Measurements from ENCODE around the gene EIF4H.

DNA sequence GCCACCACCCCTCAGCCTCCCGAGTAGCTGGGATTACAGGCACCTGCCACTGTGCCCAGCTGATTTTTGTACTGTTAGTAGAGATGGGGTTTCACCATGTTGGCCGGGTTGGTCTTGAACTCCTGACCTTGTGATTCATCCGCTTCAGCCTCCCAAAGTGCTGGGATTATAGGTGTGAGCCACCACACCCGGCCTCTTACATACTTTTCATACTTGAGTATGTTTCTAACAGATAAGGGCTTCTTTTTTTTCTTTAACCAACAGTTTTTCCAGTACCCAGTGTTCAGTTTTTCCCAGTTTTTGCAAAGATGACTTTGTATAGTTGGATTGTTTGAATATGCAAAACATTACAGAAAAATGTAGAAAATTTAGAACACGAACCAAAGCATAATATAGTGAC, 7.7 kb downstream of the EIF4H start:
- TF ChIP-seq, protein P1, sequence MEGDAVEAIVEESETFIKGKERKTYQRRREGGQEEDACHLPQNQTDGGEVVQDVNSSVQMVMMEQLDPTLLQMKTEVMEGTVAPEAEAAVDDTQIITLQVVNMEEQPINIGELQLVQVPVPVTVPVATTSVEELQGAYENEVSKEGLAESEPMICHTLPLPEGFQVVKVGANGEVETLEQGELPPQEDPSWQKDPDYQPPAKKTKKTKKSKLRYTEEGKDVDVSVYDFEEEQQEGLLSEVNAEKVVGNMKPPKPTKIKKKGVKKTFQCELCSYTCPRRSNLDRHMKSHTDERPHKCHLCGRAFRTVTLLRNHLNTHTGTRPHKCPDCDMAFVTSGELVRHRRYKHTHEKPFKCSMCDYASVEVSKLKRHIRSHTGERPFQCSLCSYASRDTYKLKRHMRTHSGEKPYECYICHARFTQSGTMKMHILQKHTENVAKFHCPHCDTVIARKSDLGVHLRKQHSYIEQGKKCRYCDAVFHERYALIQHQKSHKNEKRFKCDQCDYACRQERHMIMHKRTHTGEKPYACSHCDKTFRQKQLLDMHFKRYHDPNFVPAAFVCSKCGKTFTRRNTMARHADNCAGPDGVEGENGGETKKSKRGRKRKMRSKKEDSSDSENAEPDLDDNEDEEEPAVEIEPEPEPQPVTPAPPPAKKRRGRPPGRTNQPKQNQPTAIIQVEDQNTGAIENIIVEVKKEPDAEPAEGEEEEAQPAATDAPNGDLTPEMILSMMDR (conservative IDR thresholded peaks at IDR 0.05) = no peak
- no peak for TF ChIP-seq EZH2 (IDR thresholded peaks at IDR 0.05; ENCODE audit: low read depth)

Measured in PC-9 (cell line).